Type B pancreatic cell (in vitro differentiated cells): ENCODE results near the gene TTC38. TPM values are rescaled to one million over a fixed set of nuclear protein-coding genes. Genes with fewer than 3 reads are reported as not detected.

Experiments used
- DNase-seq: peaks from one replicate; pipeline ENCODE4 v3.0.0; 2021; ENCODE audit warnings: mixed read lengths; ENCODE audit not compliant: unreplicated experiment; ENCODE audit errors: extremely low spot score
- H3K27ac Mint-ChIP-seq: 2 replicates; pipeline ENCODE4 v1.8.0; 2021; ENCODE audit warnings: mild to moderate bottlenecking, mixed read lengths
- H3K27me3 Mint-ChIP-seq: 2 replicates; pipeline ENCODE4 v1.8.0; 2021; ENCODE audit warnings: mixed read lengths
- H3K36me3 Mint-ChIP-seq: 2 replicates; pipeline ENCODE4 v1.8.0; 2021; ENCODE audit warnings: mixed read lengths
- H3K4me1 Mint-ChIP-seq: one replicate; pipeline ENCODE4 v1.8.0; 2021; ENCODE audit warnings: mixed read lengths; ENCODE audit not compliant: unreplicated experiment
- H3K4me3 Mint-ChIP-seq: 2 replicates; pipeline ENCODE4 v1.8.0; 2021; ENCODE audit warnings: mild to moderate bottlenecking, mixed read lengths
- H3K9me3 Mint-ChIP-seq: 2 replicates; pipeline ENCODE4 v1.8.0; 2021; ENCODE audit warnings: mixed read lengths
- total RNA-seq: library from RNA; stranded (reverse); gene quantifications from 2 replicates; pipeline ENCODE4 v1.2.1, GENCODE V29; 2021; ENCODE audit warnings: low replicate concordance
- TF ChIP-seq, protein P1 (sequence below): fragments of 200-600 bp; sonication (generic); conservative IDR thresholded peaks from 2 replicates; pipeline ENCODE4 v1.5.0; 2021; ENCODE audit warnings: antibody characterized with exemption, mild to moderate bottlenecking

Gene TTC38
- total RNA-seq, 1 donor from 2014 or later, result 36.9 TPM

DNA sequence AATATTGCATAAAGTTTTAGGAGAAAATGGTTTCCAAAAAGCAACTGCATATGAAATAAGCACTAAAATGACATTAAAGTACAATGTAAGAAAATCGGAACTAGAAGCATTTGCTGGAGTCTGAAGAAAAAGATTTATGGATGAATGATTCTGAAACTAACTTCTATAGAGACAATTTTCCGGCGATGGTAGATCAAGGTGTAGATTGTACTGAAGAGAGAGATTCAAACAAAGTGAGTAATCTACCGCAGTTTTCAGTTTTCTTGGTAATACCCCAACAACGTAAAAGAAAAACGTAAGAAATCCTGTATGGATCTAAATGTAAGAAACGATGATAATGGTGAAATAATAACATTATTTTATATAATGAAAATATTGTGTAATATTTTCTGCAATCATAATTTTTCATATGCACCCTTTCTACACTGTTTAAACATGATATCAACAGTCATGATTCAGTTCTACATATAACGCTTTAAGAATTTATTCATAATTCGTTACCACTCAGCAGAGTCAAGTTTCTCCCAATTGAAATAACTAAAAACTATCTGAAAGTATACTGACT lies 15.9 kb upstream of the TTC38 start:
- Mint-ChIP-seq H3K9me3 (peaks cover 12% of the 10 kb centered on the region), H3K4me1 (peaks cover 11% of the 10 kb centered on the region), H3K36me3 (no peaks in the 10 kb centered on the region), H3K27me3 (peaks cover 14% of the 10 kb centered on the region), H3K27ac (no peak overlapping the region), H3K4me3 (peak overlapping the region; percentile 85)
- TF ChIP-seq, protein P1, sequence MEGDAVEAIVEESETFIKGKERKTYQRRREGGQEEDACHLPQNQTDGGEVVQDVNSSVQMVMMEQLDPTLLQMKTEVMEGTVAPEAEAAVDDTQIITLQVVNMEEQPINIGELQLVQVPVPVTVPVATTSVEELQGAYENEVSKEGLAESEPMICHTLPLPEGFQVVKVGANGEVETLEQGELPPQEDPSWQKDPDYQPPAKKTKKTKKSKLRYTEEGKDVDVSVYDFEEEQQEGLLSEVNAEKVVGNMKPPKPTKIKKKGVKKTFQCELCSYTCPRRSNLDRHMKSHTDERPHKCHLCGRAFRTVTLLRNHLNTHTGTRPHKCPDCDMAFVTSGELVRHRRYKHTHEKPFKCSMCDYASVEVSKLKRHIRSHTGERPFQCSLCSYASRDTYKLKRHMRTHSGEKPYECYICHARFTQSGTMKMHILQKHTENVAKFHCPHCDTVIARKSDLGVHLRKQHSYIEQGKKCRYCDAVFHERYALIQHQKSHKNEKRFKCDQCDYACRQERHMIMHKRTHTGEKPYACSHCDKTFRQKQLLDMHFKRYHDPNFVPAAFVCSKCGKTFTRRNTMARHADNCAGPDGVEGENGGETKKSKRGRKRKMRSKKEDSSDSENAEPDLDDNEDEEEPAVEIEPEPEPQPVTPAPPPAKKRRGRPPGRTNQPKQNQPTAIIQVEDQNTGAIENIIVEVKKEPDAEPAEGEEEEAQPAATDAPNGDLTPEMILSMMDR, result no peak
- no peak for DNase-seq

DNA sequence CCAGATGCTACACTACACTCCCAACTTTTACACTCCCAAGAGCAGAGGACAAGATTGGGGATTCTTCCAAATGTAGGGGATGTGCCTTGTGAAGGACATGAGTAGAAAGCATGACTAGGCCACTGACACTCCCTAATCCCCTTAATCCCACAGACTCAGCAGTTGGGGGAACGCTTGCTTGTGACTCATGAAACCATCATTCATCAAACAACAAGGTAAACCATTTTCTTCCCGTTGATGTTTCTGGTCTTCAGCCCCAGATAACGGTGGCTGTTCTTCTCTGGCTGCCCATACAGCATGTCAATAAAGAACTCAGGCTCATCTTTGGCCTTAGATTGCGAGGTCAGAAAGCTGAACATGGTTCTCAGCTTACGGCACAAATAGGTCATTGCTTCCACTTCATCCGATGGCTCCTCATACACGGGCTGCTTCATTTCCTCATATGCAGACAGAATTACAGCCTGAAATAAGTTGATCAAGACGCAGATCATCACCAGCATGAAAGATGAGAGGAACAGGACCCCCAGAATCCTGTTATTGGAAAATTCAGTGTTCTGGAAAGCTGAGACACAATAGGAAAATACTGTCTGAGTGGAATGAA lies 11.3 kb upstream of the TTC38 start:
- peaks cover 6% of the 10 kb centered on the region for H3K4me1 Mint-ChIP-seq
- H3K4me3 Mint-ChIP-seq, result no peak overlapping the region
- H3K9me3 Mint-ChIP-seq, result peaks cover 30% of the 10 kb centered on the region
- no peak overlapping the region for H3K27ac Mint-ChIP-seq
- peaks cover 6% of the 10 kb centered on the region for H3K36me3 Mint-ChIP-seq
- TF ChIP-seq, protein P1, result no peak
- peaks cover 57% of the 10 kb centered on the region for H3K27me3 Mint-ChIP-seq
- DNase-seq, result no peak

DNA sequence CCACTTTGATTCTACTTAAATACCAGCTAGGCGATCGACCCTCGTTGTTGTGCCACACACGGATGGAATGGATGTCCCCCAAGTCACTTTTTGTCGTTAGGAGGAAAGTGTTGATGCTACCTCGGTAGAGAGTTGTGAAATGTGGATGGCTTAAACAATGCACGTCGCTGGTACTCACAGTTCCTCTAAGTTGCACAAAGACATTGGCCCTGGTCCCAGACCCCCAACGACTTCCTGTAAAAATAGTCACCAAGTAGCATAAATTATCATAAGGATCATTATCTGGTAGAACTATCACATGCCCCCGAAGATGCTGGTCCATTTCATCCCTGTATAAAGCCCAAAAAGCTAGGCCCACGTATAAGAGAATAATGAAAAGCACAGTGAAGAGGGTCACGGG lies 8.4 kb upstream of the TTC38 start:
- no peak for DNase-seq
- no peaks in the 10 kb centered on the region for H3K4me1 Mint-ChIP-seq
- H3K36me3 Mint-ChIP-seq, result peaks cover 10% of the 10 kb centered on the region
- TF ChIP-seq, protein P1, result no peak
- no peak overlapping the region for H3K27ac Mint-ChIP-seq
- H3K4me3 Mint-ChIP-seq, result no peak overlapping the region
- peaks cover 77% of the 10 kb centered on the region for H3K27me3 Mint-ChIP-seq
- peaks cover 30% of the 10 kb centered on the region for H3K9me3 Mint-ChIP-seq

DNA sequence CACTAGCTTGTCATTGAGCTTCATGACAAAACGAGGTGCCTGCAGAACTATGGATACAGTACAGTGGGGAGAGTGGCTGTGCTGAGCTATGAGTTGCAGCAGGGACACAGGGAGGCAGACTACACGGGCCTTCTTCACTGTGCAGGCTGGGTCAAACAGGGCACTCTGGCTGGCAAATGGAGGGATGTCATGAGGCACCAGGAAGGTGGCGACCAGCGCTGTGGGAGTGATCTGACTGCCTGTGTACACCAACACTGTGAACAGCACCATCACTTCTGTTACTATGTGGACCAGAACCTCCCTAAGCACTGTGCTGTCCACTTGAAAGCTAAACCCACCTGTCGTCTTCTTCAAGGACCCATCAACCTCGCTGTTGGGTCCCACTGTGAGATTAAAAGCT lies 7.8 kb upstream of the TTC38 start:
- TF ChIP-seq, protein P1, result no peak
- Mint-ChIP-seq H3K36me3 (peaks cover 10% of the 10 kb centered on the region), H3K4me3 (no peak overlapping the region), H3K4me1 (no peaks in the 10 kb centered on the region), H3K27me3 (peaks cover 84% of the 10 kb centered on the region), H3K9me3 (peaks cover 30% of the 10 kb centered on the region), H3K27ac (no peak overlapping the region)
- DNase-seq, result no peak

DNA sequence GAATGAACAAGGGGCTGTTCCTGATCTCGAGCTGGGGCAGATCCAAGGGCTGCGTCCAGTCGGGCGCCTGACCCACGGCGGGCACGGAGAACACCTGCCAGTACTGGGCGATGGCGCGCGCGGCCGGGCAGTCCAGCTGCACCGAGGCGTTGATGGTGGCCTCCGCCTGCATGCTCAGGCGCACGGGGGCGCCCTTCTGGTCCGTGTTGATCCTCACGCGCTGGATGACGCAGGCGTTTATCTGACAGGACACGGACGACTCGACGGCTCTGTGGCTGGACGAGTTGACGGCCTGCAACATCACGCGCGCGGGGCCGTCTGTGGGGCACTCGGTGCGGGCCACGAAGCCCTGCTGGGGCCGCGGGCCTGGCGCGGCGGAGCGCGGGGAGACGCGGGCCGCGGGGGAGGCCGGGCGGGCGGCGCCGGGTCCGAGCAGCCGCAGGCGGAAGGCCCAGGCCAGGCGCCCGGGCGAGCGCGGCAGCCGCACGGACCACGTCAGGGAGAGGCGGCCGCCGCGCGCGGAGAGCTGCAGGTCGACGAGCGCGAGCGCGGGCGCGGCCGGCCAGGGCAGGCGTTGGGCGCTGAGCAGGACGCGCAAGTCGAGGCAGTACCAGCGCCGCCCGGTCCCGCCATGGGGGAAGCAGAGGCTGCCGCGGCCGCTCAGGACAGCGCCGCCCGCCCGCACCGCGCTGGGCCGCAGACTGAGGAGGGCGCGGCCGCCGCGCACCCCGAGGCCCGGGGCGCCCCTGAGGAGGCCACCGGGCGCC lies 5.2 kb upstream of the TTC38 start:
- DNase-seq, result no peak
- H3K36me3 Mint-ChIP-seq, result peaks cover 10% of the 10 kb centered on the region
- TF ChIP-seq, protein P1, result peak; percentile 43
- peaks cover 6% of the 10 kb centered on the region for H3K4me1 Mint-ChIP-seq
- H3K27ac Mint-ChIP-seq, result no peak overlapping the region
- peaks cover 83% of the 10 kb centered on the region for H3K27me3 Mint-ChIP-seq
- peaks cover 20% of the 10 kb centered on the region for H3K9me3 Mint-ChIP-seq
- H3K4me3 Mint-ChIP-seq, result no peak overlapping the region
